Ishikawa (cell line): Measurements from ENCODE around the gene PFKP.

Source experiments
- CEBPB ChIP-seq: IDR thresholded peaks from 2 replicates; pipeline ENCODE4 v1.6.1; 2012
- CREB1 ChIP-seq: IDR thresholded peaks from 2 replicates; pipeline ENCODE4 v1.6.1; 2012; ENCODE audit warnings: low read depth
- EGR1 ChIP-seq: IDR thresholded peaks from 2 replicates; pipeline ENCODE4 v1.6.1; 2012
- EP300 ChIP-seq: IDR thresholded peaks from 2 replicates; pipeline ENCODE4 v1.6.1; 2012; ENCODE audit warnings: borderline replicate concordance
- FOXM1 ChIP-seq: IDR thresholded peaks from 2 replicates; pipeline ENCODE4 v1.6.1; 2012; ENCODE audit warnings: low read depth, borderline replicate concordance
- NFIC ChIP-seq: IDR thresholded peaks from 2 replicates; pipeline ENCODE4 v1.6.1; 2012
- RAD21 ChIP-seq: IDR thresholded peaks from 2 replicates; pipeline ENCODE4 v1.6.1; 2012; ENCODE audit warnings: low read depth
- TAF1 ChIP-seq: IDR thresholded peaks from 2 replicates; pipeline ENCODE4 v1.6.1; 2012; ENCODE audit warnings: low read depth, mild to moderate bottlenecking
- TCF12 ChIP-seq: IDR thresholded peaks from 2 replicates; pipeline ENCODE4 v1.6.1; 2012; ENCODE audit warnings: low read depth
- TEAD4 ChIP-seq: IDR thresholded peaks from 2 replicates; pipeline ENCODE4 v1.6.1; 2012
- YY1 ChIP-seq: IDR thresholded peaks from 2 replicates; pipeline ENCODE4 v1.6.1; 2012; ENCODE audit warnings: low read depth
- ZBTB7A ChIP-seq: IDR thresholded peaks from 2 replicates; pipeline ENCODE4 v1.6.1; 2012; ENCODE audit warnings: low read depth
- TF ChIP-seq, protein P1 (sequence below): IDR thresholded peaks from 2 replicates; pipeline ENCODE4 v1.6.1; 2012; ENCODE audit warnings: low read depth, mild to moderate bottlenecking
- TF ChIP-seq, protein P2 (sequence below): IDR thresholded peaks from 2 replicates; pipeline ENCODE4 v1.6.1; 2012
- TF ChIP-seq, protein P3 (sequence below): IDR thresholded peaks from 2 replicates; pipeline ENCODE4 v1.6.1; 2012

The PFKP gene

DNA sequence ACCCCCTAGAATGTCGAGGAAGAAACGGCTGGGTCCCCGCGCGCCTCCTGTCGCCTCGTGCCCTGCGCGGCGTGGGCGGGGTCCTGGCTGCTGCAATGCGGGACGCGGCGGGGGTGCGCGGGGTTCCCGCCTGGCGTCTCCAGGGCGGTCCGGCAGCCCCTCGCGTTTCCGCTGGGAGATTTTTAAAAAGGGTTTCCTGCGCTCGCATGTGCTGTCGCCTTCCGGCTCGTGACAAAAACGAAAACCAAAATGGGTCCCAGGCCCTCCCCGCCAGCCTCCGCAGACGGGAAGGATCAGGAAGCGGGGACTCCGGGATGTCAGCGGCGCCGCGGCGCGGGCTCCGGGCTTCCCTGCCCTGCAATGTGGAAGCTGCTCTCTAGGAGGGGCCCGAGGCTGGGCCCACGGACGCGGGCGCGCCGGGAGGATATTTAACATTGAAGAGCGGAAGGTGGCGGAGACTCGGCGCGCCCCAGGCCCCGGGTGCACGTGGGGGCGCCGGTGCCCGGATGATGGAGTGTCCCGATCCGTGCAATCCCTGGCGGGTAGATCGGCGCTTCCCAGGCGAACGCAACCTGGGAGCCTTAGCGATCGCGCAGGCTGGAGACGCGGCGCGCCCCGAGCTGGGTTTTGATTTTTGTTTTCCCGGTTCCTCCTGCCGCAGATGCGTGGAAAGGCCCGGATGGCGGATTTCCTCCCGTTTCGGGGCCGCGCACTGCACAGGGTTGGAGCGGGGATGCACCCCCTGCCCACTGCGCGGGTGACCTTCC lies 1.0 kb downstream of the PFKP start:
- TF ChIP-seq, protein P1, sequence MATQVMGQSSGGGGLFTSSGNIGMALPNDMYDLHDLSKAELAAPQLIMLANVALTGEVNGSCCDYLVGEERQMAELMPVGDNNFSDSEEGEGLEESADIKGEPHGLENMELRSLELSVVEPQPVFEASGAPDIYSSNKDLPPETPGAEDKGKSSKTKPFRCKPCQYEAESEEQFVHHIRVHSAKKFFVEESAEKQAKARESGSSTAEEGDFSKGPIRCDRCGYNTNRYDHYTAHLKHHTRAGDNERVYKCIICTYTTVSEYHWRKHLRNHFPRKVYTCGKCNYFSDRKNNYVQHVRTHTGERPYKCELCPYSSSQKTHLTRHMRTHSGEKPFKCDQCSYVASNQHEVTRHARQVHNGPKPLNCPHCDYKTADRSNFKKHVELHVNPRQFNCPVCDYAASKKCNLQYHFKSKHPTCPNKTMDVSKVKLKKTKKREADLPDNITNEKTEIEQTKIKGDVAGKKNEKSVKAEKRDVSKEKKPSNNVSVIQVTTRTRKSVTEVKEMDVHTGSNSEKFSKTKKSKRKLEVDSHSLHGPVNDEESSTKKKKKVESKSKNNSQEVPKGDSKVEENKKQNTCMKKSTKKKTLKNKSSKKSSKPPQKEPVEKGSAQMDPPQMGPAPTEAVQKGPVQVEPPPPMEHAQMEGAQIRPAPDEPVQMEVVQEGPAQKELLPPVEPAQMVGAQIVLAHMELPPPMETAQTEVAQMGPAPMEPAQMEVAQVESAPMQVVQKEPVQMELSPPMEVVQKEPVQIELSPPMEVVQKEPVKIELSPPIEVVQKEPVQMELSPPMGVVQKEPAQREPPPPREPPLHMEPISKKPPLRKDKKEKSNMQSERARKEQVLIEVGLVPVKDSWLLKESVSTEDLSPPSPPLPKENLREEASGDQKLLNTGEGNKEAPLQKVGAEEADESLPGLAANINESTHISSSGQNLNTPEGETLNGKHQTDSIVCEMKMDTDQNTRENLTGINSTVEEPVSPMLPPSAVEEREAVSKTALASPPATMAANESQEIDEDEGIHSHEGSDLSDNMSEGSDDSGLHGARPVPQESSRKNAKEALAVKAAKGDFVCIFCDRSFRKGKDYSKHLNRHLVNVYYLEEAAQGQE, result no peak
- TF ChIP-seq, protein P2, sequence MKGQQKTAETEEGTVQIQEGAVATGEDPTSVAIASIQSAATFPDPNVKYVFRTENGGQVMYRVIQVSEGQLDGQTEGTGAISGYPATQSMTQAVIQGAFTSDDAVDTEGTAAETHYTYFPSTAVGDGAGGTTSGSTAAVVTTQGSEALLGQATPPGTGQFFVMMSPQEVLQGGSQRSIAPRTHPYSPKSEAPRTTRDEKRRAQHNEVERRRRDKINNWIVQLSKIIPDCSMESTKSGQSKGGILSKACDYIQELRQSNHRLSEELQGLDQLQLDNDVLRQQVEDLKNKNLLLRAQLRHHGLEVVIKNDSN, result no peak
- TF ChIP-seq FOXM1 (no peak), TEAD4 (no peak), YY1 (0 out of 2 replicates have a peak, but pooled peaks have one; percentile 50), NFIC (no peak), TCF12 (peak; percentile 16; the same call in 1 of the 2 replicates), RAD21 (no peak), EP300 (0 out of 2 replicates have a peak, but pooled peaks have one; percentile 3), EGR1 (peak; percentile 57; the same call in 1 of the 2 replicates)
- TF ChIP-seq, protein P3, sequence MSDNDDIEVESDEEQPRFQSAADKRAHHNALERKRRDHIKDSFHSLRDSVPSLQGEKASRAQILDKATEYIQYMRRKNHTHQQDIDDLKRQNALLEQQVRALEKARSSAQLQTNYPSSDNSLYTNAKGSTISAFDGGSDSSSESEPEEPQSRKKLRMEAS, result peak; percentile 73

DNA sequence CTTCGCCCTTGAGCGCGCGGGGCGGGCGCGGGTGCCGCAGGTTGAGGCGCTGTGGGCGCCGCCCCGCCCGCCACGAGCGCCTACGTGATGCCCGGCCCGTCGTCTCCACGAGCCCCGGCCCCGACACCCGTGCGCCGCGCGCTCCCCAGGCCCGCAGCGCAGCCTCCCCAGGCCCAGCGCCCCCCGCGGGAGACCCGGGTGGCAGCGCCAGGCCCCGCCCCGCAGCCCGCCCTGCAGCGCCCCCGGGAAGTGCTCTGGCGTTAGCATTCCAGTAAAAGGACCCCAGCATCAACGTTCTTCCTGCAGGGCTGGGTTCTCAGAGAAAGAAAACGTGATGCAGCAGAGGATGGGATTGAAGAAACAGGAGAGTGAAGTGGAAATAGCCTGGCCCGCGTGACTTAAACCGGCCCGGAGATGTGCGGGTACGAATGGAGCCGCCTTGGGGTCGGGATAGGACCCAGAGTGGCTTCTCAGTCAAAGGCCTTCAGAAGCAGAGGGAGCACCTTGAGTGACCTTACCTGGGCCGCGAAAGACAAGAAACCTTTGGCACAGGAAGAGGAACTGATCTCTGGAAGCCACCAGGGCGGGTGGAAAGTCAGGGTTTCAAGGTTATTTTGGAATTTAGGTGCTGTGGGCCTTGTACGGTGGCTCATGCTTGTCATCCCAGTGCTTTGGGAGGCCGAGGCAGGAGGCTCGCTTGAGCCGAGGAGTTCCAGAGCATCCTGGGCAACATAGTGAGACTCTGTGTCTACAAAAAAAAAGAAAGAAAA lies 1.8 kb downstream of the PFKP start:
- TF ChIP-seq TAF1, result no peak
- no peak for TF ChIP-seq CREB1
- no peak for TF ChIP-seq RAD21
- no peak for TF ChIP-seq CEBPB
- TF ChIP-seq EP300, result no peak
- TF ChIP-seq YY1, result no peak
- no peak for TF ChIP-seq FOXM1
- TF ChIP-seq NFIC, result no peak
- no peak for TF ChIP-seq TEAD4
- TF ChIP-seq ZBTB7A, result no peak
- TF ChIP-seq TCF12, result no peak
- TF ChIP-seq EGR1, result no peak
- TF ChIP-seq, protein P2, result no peak
- TF ChIP-seq, protein P1, result no peak
- TF ChIP-seq, protein P3, result no peak

DNA sequence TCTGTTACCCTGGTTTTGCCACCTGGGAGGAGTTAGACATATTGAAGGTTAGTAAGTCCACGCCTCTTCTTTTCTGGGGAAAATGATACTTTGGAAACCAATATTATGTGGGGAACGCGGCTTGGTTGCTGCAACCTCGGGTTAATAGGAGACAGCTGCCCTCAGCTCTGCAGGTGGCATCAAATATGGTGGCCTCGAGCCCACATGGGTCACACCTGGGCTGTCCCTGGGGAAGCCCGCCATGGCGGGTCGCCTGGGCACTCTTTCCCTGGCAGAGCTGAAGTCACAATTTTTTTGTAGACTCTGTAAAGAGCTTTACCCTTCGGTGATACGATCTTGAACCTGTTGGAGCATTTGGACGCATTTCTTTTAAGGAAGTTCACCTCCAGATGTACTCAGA lies 2.5 kb downstream of the PFKP start:
- TF ChIP-seq NFIC, result no peak
- TF ChIP-seq FOXM1, result no peak

DNA sequence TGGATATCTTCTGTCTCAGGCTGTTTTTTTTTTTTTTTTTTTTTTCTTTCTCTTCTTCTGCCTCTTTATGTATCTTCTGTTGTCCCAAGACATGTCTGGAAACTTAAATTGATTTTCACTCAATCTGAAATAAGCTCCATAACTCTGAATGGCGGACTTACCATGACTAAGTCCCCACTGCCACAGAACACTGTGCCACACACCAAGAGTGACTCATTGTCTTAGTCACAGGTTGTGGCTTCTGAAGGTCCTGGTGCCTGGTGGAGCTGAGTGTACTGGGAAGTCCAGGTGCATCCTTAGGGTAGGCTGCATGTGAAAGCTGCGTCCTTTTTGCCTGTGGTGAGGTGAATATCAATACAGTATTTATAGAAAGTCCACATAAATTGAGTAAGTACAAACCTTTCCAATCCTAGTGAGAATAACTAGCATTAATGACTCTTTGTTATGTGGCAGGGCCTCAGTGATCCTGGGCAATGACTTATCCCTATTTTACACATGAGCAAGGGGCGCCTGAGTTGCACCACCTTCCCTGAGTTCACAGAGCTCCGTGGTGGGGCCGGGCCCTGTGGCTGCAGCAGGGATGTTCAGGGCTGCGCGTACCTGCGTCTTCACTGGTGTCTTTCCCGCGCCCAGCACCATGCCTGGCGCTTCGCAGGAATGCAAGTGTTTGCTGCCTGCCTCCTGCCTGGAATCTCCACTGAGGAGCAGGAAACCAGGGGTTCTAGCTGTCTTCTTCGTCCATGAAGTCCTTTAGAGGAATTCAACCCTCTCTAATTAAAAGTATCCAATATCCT lies 4.3 kb downstream of the PFKP start:
- TF ChIP-seq TEAD4, result no peak
- TF ChIP-seq, protein P1, result no peak
- no peak for TF ChIP-seq EP300
- no peak for TF ChIP-seq CEBPB
- TF ChIP-seq CREB1, result no peak
- TF ChIP-seq RAD21, result no peak
- TF ChIP-seq YY1, result no peak
- TF ChIP-seq, protein P3, result no peak
- no peak for TF ChIP-seq ZBTB7A
